GM18868 (cell line): ENCODE measurements around the gene RPL23.

Experiments used
- ATAC-seq: cut with Tn5 transposase; IDR thresholded peaks from one replicate; pipeline ENCODE4 v1.9.1; 2021; ENCODE audit warnings: mild to moderate bottlenecking, moderate library complexity; ENCODE audit not compliant: unreplicated experiment

Gene RPL23

GRCh38 chr17:38885044-38885727, 31.7 kb upstream of the RPL23 start:
- no peak for ATAC-seq

DNA sequence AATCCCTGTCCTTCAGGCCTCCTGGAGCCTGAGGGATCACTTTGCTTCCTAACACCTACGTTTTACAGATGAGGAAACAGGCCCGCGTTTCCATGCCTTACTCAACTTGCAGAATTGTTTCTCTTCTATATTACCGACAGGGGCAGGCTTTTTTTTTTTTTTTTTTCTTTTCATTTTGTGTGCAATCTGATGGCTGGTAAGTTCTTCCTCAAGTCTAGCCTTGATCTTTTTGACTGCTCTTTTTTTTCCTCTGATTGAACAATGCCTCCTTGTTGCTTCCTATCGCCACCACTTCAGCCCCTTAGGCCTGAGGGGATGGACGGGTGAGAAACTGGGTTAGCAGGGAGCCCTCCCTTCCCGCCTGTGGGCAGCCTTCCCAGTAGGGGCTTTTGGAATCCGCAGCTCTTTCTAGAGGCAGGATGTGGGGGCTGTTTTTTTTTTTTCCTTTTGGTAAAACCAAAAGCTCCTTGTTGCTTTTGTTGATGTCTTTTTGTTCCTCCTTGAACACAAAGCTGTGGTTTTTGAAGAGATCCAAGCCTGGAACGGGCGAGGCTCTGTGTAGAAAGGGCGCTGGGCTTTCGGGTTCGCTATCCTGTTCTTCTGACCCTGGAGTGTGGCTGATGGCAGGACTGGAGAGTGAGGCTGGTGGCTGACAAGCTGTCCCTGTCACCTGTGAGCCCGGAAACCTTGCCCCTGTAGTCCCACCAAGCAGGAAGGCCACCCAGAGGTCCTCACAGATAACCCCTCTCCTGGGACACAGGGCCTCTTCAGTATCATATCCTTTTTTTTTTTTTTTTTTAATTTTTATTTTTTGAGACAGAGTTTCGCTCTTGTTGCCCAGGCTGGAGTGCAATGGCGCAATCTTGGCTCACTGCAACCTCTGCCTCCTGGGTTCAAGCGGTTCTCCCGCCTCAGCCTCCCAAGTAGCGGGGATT, 30.3 kb upstream of the RPL23 start:
- no peak for ATAC-seq

GRCh38 chr17:38882870-38883269, 29.3 kb upstream of the RPL23 start:
- ATAC-seq: no peak

DNA sequence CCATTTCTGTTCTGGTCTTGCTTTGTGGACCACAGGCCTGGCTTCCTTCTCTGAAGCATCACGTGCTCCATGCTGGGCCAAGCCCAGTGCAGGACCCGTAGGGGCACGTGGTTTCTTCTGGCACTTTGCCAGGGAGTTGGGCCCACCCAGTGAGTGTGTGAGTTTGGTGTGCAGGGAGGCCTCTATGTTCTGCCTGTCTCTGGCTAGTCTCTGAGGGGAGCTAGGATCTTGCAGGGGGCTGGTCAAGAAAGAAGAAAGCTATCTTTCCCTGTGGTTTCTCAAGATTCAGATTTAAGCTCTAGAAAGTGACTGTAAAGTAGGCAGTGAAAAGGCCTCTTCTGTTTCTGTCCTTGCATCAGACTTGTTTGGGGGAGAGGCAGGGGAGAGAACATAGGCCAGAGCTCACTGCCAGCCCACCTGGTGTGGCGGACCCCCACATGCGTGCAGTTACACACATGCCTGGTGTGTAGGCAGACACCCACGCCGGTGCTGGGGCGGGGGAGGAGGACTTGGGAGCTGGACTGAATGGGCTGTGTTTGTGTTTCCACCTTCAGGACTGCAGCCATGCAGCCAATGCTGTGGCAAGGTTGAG, 28.2 kb upstream of the RPL23 start:
- no peak for ATAC-seq

- no peak for ATAC-seq
Measured at GRCh38 chr17:38879878-38880665, 26.6 kb upstream of the RPL23 start.

- no peak for ATAC-seq
Measured at GRCh38 chr17:38877130-38877851, 23.8 kb upstream of the RPL23 start.

- no peak for ATAC-seq
Measured at GRCh38 chr17:38875477-38876075, 22.1 kb upstream of the RPL23 start.

DNA sequence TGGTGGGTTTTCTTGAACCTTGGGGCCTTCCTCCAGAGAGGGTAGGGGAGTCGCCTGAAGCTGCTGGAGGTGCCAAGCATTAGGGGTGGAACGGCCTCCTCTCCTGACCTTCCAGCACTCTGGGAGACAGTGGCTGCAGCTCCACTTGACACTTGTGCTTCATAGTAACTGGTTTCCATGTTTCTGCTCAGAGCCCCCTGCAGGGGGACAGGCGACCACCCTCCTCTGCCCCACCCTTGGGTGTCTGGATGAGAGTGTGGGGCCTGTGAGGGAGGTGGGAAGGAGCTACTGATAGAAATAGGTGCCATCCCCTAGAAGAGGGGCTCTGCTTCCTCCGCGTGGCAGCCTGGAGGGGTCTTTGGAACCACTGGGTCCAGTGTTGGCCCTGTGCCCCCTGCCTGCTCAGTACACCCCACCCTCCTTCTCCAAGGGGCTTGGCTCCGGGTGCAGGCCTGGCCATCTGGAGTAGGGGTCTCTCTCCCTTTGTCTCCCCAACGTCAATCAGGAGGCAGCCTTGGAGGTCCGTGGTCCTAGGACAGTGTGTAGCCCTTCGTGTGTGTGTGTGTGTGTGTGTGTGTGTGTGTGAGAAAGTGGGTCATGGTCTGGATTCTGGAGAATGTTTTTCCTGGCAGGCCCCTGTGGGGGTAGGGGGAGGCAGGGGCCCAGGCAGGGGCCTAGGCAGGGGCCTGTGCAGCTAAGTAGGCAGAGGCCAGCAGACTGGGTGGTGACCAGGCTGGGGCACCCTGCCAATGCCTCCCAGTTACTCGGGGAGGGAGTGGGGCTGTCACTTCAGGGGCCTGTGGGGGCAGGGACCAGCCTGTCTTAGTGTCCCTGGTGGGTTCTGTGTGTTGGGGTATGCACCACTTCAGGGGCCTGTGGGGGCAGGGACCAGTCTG, 21.2 kb upstream of the RPL23 start:
- no peak for ATAC-seq

GRCh38 chr17:38873640-38874380, 20.3 kb upstream of the RPL23 start:
- no peak for ATAC-seq

GRCh38 chr17:38872671-38873385, 19.3 kb upstream of the RPL23 start:
- ATAC-seq: no peak

DNA sequence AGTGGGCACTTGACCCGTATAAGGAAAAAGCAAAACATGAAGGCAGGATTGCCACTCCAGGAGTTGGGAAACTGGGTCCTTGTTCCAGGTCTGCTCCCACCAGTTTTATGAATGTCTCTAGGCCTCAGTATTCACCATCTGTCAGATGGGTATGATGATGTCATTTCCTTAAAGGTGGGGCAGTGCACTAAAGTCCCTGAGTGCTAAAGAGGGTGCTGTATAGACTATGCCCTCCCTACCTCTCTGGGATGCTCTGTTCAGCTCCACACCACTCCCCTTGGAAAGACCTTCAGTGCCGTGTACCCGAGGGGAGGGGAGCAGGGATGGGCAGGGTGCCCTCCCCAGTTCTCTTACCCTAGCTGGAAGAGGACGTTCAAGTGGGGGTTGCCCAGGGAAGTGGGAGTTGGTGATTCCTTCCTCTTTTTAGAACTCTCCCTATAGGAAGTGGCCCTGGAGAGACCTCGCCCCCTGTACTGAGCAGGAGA, 18.5 kb upstream of the RPL23 start:
- no peak for ATAC-seq

DNA sequence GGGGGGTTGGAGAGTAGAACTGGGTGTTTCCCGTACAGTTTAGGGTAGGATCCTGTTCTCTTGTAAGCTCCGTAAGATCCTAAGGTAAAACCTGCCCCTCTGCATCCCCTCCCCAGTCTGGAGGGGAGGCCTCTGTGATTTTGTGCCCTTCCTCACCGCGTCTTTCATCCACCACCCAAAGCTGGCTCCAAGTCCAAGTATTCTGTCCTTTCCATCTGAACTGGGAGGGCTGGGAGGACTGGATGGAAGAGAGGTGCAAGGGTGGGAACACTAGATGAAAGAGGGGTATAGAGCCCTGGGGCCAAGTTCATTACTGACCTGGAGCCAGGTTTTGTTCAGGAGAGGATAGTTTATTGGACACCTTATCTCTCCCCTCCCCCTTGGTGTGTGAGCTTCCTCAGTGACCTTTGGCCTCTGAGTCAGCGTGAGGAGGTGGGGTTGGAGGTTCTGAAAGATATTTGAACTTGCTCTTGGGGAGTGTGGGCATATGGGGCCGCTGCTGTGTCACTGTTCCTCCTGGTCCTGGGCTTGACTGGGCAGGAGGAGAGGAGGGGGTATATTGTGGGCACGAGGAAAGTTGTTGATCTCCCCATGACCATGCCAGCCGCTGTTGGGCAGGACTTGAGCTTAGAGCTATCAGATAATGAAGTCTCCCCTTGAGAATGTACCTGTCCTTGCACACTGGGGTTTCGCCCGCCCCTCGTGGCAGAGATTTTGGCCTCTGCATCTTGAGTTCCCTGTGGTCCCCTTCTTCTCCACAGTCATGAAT, 17.9 kb upstream of the RPL23 start:
- ATAC-seq: no peak

DNA sequence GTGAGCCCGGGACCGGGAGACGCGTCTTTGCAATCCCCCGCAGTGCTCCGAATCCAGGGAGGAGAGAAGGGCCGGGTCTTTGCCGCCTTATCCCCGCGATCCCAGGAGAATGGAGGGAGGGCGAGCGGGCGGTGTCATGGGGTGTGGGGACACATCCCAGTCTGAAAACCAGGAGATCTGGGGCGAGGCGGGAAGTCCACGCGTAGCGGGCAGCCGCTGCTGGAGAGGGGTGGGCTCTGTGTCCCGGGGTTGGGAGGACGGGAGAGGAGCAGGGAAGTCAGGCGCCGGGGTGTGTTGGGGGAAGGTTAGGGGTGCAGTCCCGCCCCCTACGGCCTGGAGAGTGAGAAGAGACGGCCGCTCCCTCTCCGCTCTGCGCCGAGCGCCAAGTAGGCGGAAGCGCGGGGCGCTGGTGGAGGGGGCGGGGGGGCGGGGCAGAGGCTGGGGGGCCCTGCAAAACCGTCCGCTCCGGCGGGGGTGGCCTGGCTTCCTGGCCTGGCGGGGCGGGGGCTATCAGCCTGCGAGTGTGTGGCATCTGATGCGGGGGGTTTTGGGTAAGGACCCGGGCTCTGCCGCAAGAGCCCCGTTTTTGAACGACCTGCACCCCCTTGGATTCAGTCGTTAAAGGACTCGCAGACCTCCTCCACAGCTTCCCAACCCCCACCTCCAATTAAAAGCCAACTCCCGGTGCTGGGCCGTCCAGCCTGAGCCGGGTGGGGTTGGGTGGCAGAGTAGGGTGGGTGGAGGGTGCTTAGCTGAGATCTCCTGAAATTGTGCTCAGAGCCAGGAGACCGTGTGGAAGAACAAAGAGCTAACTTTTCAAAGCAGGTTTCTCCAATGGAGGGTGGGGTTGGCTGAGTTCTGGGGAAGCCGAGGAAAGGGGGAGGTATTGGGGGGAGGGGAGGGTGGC, 17.0 kb upstream of the RPL23 start:
- no peak for ATAC-seq

- ATAC-seq: peak; percentile 44
Measured at GRCh38 chr17:38869526-38870258, 16.2 kb upstream of the RPL23 start, which contains the start of gene LASP1. LASP1 (plus strand) TSS chr17:38870058; CDS start chr17:38870190, 132 bp downstream.
